SK-N-MC (cell line): ENCODE data around the gene ADGRD2.

Experiments
- EZH2 ChIP-seq: fragments of 200-600 bp; sonication (generic); IDR thresholded peaks from one replicate; pipeline ENCODE4 v1.6.1; 2017; ENCODE audit warnings: antibody characterized with exemption
- POLR2AphosphoS5 ChIP-seq: IDR thresholded peaks from 2 replicates; pipeline ENCODE4 v1.6.1; 2012; ENCODE audit warnings: mild to moderate bottlenecking, low read depth, low read length, borderline replicate concordance

DNA sequence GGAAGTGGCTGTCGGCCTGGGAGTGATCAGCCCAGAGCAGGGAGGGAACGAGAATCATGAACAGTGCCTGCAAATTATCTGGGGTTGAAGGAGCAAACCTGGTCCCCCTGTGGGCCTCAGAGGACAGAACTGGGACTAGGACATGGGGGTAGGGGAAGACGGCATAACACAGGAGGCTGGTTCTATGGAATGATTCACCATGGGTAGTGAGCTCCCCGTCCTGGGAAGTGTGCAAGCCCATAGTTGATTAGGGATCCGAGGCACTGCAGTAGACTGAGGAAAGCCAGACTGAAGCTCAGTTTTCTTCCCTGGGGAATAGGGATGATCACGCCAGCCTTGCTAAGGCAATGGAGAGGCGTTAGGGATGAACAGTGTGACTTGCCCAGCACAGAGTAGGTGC lies 5.6 kb downstream of the ADGRD2 start:
- TF ChIP-seq EZH2: no peak
- TF ChIP-seq POLR2AphosphoS5: no peak
